A549 (cell line): ENCODE data around the gene HINT1. TPM values are rescaled to one million over a fixed set of nuclear protein-coding genes. Genes with fewer than 3 reads are reported as not detected.
A peak's percentile ranks its signal among the peaks of the same experiment; 100 is the strongest.

Experiments
- ATAC-seq, 2 experiments: fragments of 200-7000 bp in 1 of 2; fragments of >200 bp in 1 of 2; cut with Nextera tagmentation in 1 of 2; cut with Tn5 transposase in 1 of 2; 3 replicates each; pipeline versions ENCODE4 v1.8.0 to v1.9.1; 2018 to 2020; ENCODE audit warnings: mild to moderate bottlenecking in 1 of 2, moderate library complexity in 1 of 2
- CTCF ChIA-PET: fragments of 300-600 bp; sonication (Branson Sonifier 250); formaldehyde crosslinking; extraction: SDS; loops from one replicate; lab custom pipeline; 2021; ENCODE audit warnings: antibody characterized with exemption, inconsistent platforms; lab: Yijun Ruan, JAX
- POLR2A ChIA-PET: fragments of 350-600 bp; formaldehyde crosslinking; extraction: SDS; loops from one replicate; lab custom pipeline; 2021; ENCODE audit warnings: antibody characterized with exemption, inconsistent platforms; lab: Yijun Ruan, JAX
- DNase-seq, 2 experiments: peaks; one replicate each; pipeline versions ENCODE4 v3.0.0 to v3.0.0-alpha.2; 2011 to 2016; ENCODE audit warnings: low read depth in 1 of 2, low spot score in 1 of 2
- FAIRE-seq: peaks from 2 replicates; lab custom pipeline; 2011; peaks lifted over from hg19 to GRCh38; lab: Jason Lieb, UNC
- H3K27ac ChIP-seq, 2 experiments: fragments of >200 bp; sonication (Bioruptor Twin); formaldehyde crosslinking; 3 replicates each; pipeline ENCODE4 v1.5.1; 2016 to 2017
- H3K4me1 ChIP-seq: fragments of >200 bp; sonication (Bioruptor Twin); formaldehyde crosslinking; 3 replicates; pipeline ENCODE4 v1.6.1; 2016
- H3K4me2 ChIP-seq: fragments of >200 bp; sonication (Bioruptor Twin); formaldehyde crosslinking; 3 replicates; pipeline ENCODE4 v1.6.1; 2016
- H3K4me3 ChIP-seq: fragments of >200 bp; sonication (Bioruptor Twin); formaldehyde crosslinking; 3 replicates; pipeline ENCODE4 v1.5.1; 2016
- H3K9me3 ChIP-seq: fragments of >200 bp; sonication (Bioruptor Twin); formaldehyde crosslinking; 3 replicates; pipeline ENCODE4 v1.6.1; 2016
- BHLHE40 ChIP-seq: IDR thresholded peaks from 2 replicates; pipeline ENCODE4 v1.6.1; 2012; ENCODE audit warnings: low read depth, low read length, inconsistent platforms
- CEBPB ChIP-seq, 2 experiments: fragments of >200 bp in 1 of 2; sonication (Bioruptor Twin) in 1 of 2; formaldehyde crosslinking in 1 of 2; IDR thresholded peaks; 2 replicates each; pipeline ENCODE4 v1.6.1; 2012 to 2016
- CHD4 ChIP-seq: fragments of 200-600 bp; sonication (generic); IDR thresholded peaks from 2 replicates; pipeline ENCODE4 v1.6.1; 2016; ENCODE audit warnings: antibody characterized with exemption, mild to moderate bottlenecking, borderline replicate concordance
- EHF ChIP-seq: fragments of 250-450 bp; sonication (Bioruptor Pico); IDR thresholded peaks from 2 replicates; pipeline ENCODE4 v1.5.0; 2020; ENCODE audit warnings: mild to moderate bottlenecking
- ESRRA ChIP-seq: fragments of 150-350 bp; IDR thresholded peaks from 2 replicates; pipeline ENCODE4 v1.6.1; 2014; ENCODE audit warnings: mild to moderate bottlenecking, low read length, borderline replicate concordance
- HOXB13 ChIP-seq: fragments of 250-450 bp; sonication (Bioruptor Pico); IDR thresholded peaks from 2 replicates; pipeline ENCODE4 v1.5.0; 2020; ENCODE audit warnings: low read depth, mild to moderate bottlenecking, moderate library complexity
- HOXB5 ChIP-seq: fragments of 250-450 bp; sonication (Bioruptor Pico); IDR thresholded peaks from 2 replicates; pipeline ENCODE4 v1.5.0; 2020; ENCODE audit warnings: mild to moderate bottlenecking, moderate library complexity
- JUNB ChIP-seq: fragments of >200 bp; sonication (Bioruptor Twin); formaldehyde crosslinking; IDR thresholded peaks from 2 replicates; pipeline ENCODE4 v1.6.1; 2016
- KDM1A ChIP-seq: fragments of 200-600 bp; sonication (generic); IDR thresholded peaks from 2 replicates; pipeline ENCODE4 v1.6.1; 2016; ENCODE audit warnings: low read depth, mild to moderate bottlenecking
- KDM5A ChIP-seq: fragments of 200-600 bp; sonication (generic); IDR thresholded peaks from 2 replicates; pipeline ENCODE4 v1.6.1; 2016; ENCODE audit warnings: antibody characterized with exemption, mild to moderate bottlenecking
- MAFK ChIP-seq: fragments of 450-650 bp; IDR thresholded peaks from 2 replicates; pipeline ENCODE4 v1.6.1; 2014; ENCODE audit not compliant: partially characterized antibody
- MYC ChIP-seq: IDR thresholded peaks from 2 replicates; pipeline ENCODE4 v1.6.1; 2012; ENCODE audit warnings: mild to moderate bottlenecking, inconsistent platforms, low read length, improper control_type of control experiment, borderline replicate concordance
- NR3C1 ChIP-seq: fragments of >200 bp; sonication (Bioruptor Twin); formaldehyde crosslinking; IDR thresholded peaks from 3 replicates; pipeline ENCODE4 v1.6.1; 2017
- PHF8 ChIP-seq: fragments of 200-600 bp; sonication (generic); IDR thresholded peaks from 2 replicates; pipeline ENCODE4 v1.6.1; 2016; ENCODE audit warnings: low read depth, mild to moderate bottlenecking, antibody characterized with exemption, moderate library complexity, borderline replicate concordance
- POLR2A ChIP-seq: IDR thresholded peaks from 2 replicates; pipeline ENCODE4 v1.6.1; 2012; ENCODE audit warnings: mild to moderate bottlenecking, low read length
- POLR2AphosphoS2 ChIP-seq: conservative IDR thresholded peaks from 2 replicates; pipeline ENCODE4 v1.6.1; 2012; ENCODE audit warnings: low read length, improper control_type of control experiment, inconsistent platforms
- RAD21 ChIP-seq, 2 experiments: fragments of >200 bp in 1 of 2; sonication (Bioruptor Twin) in 1 of 2; formaldehyde crosslinking in 1 of 2; IDR thresholded peaks in 1 of 2; conservative IDR thresholded peaks in 1 of 2; 2 replicates in 1 of 2; 3 replicates in 1 of 2; pipeline ENCODE4 v1.6.1; 2012 to 2018; ENCODE audit warnings: inconsistent platforms in 1 of 2
- RARB ChIP-seq: fragments of 250-450 bp; sonication (Bioruptor Pico); IDR thresholded peaks from 2 replicates; pipeline ENCODE4 v1.8.0; 2021; ENCODE audit warnings: mild to moderate bottlenecking, moderate library complexity
- RCOR1 ChIP-seq: fragments of 150-350 bp; IDR thresholded peaks from 2 replicates; pipeline ENCODE4 v1.6.1; 2014; ENCODE audit warnings: antibody characterized with exemption, low read length, low read depth
- RFX5 ChIP-seq: fragments of 450-650 bp; IDR thresholded peaks from 2 replicates; pipeline ENCODE4 v1.7.1; 2014; ENCODE audit warnings: antibody characterized with exemption, mild to moderate bottlenecking, moderate library complexity
- SMC3 ChIP-seq: fragments of >200 bp; sonication (Bioruptor Twin); formaldehyde crosslinking; IDR thresholded peaks from 3 replicates; pipeline ENCODE4 v1.6.1; 2018; ENCODE audit warnings: inconsistent platforms
- ZC3H11A ChIP-seq: fragments of 450-650 bp; IDR thresholded peaks from 2 replicates; pipeline ENCODE4 v1.6.1; 2014; ENCODE audit warnings: antibody characterized with exemption, mild to moderate bottlenecking
- ZFP36 ChIP-seq: fragments of 450-650 bp; IDR thresholded peaks from 2 replicates; pipeline ENCODE4 v1.6.1; 2014; ENCODE audit warnings: borderline replicate concordance; ENCODE audit not compliant: partially characterized antibody
- ZNF302 ChIP-seq: fragments of 250-450 bp; sonication (Bioruptor Pico); IDR thresholded peaks from 2 replicates; pipeline ENCODE4 v1.9.0; 2021; ENCODE audit warnings: inconsistent platforms, mild to moderate bottlenecking, moderate library complexity
- WGBS: methylation state at CpG from one replicate; pipeline ENCODE4 v1.1.6; 2017; ENCODE audit errors: missing lambda C conversion rate; 5-methylcytosine and 5-hydroxymethylcytosine counted together
- polyA plus RNA-seq, 4 experiments: library from polyadenylated mRNA; depleted of rRNA in 3 of 4; stranded (reverse); fragments of >200 nt; fragmentation: RNase III in 1 of 4; extraction: RNeasy Plus Mini Kit Qiagen cat#74134 plus additional on column Dnase treatment in 1 of 4; gene quantifications; 2 replicates in 3 of 4; 3 replicates in 1 of 4; pipeline ENCODE4 v1.2.3, GENCODE V29; 2011 to 2017
- TF ChIP-seq, protein P1 (sequence below): fragments of >200 bp; sonication (Bioruptor Twin); formaldehyde crosslinking; IDR thresholded peaks from 3 replicates; pipeline ENCODE4 v1.5.1; 2016
- TF ChIP-seq, protein P2 (sequence below): IDR thresholded peaks from 2 replicates; pipeline ENCODE4 v1.6.1; 2012; ENCODE audit warnings: low read depth, borderline replicate concordance

Gene HINT1
- polyA plus RNA-seq, 2 of the 4 experiments (the other 2 are of a cell fraction), result 806 to 1,252 TPM

DNA sequence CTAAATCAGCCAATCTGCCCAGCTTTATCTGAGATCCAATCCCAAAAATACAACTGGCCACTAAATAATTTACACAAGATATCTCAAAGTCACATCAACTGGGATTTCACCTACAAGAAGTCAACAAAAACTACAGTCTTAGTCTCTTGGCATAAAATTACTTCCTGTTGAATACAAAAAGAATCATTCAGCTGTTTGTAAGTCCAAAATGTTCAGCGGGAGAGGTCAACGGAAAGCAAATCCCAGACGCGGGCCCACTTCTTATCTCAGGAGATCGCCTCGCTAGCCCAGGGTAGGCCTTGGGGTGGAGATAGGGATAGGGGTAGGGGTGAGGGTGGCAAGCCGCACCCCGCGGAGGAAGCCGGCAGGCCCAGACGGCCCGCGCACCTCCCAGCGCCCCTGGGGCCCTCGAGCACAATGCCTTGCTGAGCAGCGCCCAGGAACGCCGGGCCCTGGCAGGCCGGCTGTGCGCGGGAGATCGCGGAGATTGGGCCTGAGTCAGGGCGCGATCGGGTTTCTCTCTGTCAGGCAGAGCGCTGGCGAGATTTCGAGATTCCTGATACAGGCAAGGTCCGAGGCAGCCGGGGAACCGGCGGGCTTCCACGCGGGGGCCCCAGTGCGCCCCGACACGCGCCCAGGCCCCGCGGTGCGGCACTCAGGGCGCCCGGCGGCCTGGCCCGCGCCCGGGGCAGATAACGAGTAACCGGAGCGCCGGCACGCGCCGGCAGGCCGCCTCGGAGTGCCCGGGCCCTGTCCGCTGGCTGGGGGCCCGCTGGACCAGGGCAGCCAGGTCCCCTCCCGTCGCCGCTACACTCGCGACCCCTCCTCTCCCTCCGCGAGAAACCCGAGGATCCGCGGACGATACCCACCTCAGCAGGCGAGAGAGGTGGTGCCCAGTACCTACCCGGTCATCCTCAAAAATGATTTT, 601 bp downstream of the HINT1 start:
- H3K4me1 ChIP-seq, result peaks cover 14% of the 10 kb centered on the region; the same call in 2 of the 3 replicates
- peak overlapping the region; percentile 93 to 99 for H3K27ac ChIP-seq
- ATAC-seq, result peak; percentile 79 to 85
- WGBS, result under 1% methylated on average over 16 of the region's 73 CpGs
- TF ChIP-seq MYC, result 0 out of 2 replicates have a peak, but pooled peaks have one; percentile 13
- TF ChIP-seq SMC3, result peak; percentile 39; the same call in 2 of the 3 replicates
- TF ChIP-seq MAFK, result no peak
- TF ChIP-seq CHD4, result no peak
- TF ChIP-seq HOXB13, result no peak
- TF ChIP-seq CEBPB (IDR thresholded peaks at IDR 0.05), result no peak
- no peak for TF ChIP-seq EHF (CRISPR knock-in tag)
- no peak for TF ChIP-seq RFX5
- no peak for TF ChIP-seq KDM5A
- TF ChIP-seq BHLHE40, result no peak
- no peak for TF ChIP-seq POLR2AphosphoS2
- TF ChIP-seq KDM1A, result no peak
- TF ChIP-seq, protein P1, sequence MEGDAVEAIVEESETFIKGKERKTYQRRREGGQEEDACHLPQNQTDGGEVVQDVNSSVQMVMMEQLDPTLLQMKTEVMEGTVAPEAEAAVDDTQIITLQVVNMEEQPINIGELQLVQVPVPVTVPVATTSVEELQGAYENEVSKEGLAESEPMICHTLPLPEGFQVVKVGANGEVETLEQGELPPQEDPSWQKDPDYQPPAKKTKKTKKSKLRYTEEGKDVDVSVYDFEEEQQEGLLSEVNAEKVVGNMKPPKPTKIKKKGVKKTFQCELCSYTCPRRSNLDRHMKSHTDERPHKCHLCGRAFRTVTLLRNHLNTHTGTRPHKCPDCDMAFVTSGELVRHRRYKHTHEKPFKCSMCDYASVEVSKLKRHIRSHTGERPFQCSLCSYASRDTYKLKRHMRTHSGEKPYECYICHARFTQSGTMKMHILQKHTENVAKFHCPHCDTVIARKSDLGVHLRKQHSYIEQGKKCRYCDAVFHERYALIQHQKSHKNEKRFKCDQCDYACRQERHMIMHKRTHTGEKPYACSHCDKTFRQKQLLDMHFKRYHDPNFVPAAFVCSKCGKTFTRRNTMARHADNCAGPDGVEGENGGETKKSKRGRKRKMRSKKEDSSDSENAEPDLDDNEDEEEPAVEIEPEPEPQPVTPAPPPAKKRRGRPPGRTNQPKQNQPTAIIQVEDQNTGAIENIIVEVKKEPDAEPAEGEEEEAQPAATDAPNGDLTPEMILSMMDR, result peak; percentile 28; the same call in 2 of the 3 replicates
- no peak for TF ChIP-seq ZC3H11A
- TF ChIP-seq, protein P2, sequence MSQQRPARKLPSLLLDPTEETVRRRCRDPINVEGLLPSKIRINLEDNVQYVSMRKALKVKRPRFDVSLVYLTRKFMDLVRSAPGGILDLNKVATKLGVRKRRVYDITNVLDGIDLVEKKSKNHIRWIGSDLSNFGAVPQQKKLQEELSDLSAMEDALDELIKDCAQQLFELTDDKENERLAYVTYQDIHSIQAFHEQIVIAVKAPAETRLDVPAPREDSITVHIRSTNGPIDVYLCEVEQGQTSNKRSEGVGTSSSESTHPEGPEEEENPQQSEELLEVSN, result 0 out of 2 replicates have a peak, but pooled peaks have one; percentile 55
- no peak for TF ChIP-seq NR3C1
- 0 out of 2 replicates have a peak, but pooled peaks have one; percentile 24 for TF ChIP-seq POLR2A
- no peak for TF ChIP-seq ESRRA
- peak; percentile 87 for TF ChIP-seq PHF8
- TF ChIP-seq RAD21 (conservative IDR thresholded peaks at IDR 0.05 in 1 of 2, IDR thresholded peaks at IDR 0.05 in 1 of 2), result peak in 1 of 2 experiments; percentile 37; a peak in 3 of 5 replicates
- TF ChIP-seq RCOR1, result no peak
- no peak for TF ChIP-seq JUNB
- no peak for TF ChIP-seq RARB
- DNase-seq, result peak; percentile 71 to 72
- ChIA-PET CTCF (interaction anchor here (0.8 to 1.8 kb wide), 8 partner anchors 9 to 254 kb away, joined by 3 to 9 read pairs (median 4); no protein-coding TSS in a partner anchor), POLR2A (interaction anchor here (0.9 to 1.8 kb wide), 4 partner anchors 11 to 148 kb away, joined by 3 to 20 read pairs (median 5); partner anchors contain the start of gene CDC42SE2)
- FAIRE-seq, result no peak
- H3K4me3 ChIP-seq, result peak overlapping the region; percentile 79
- no peaks in the 10 kb centered on the region for H3K9me3 ChIP-seq
- peak overlapping the region; percentile 82 for H3K4me2 ChIP-seq

DNA sequence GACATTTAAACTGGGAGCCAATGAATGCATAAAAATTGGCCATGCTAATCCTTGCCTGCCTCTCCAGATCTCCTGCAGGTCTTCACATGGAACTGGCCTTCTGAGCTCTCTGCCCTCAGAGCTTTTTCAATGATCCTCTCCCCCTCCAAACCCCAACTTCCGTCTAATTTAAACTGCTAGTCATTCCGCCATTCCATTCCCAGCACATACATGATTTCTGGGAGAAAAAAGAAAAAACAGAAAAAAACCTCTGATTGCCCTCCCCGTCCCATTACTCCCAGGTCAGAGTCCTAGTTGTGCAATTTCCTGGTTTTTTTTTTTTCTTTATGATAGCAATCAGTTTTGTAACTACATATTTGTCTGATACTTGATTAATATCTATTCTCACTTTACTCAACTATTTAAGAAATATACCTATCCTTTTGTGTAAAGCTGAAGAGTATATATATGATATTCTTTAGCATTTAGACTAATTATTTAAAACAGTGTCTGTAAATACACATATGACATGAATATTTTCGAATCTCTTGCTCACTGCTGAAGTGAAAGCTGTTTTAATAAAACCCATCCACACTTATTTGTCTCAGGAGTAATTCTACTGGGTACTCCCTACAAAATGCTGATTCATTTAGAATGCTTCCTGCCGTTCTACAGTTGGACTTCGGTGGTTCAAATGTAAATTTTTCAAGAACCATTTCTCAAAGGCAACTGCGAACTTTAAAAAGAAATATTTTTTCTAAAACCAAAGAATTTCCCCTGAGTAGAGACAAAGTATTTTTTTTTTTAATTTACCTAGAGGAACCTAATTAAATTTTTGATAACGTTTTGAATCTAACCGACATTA, 1.6 kb downstream of the HINT1 start:
- ChIA-PET CTCF (interaction anchor here (0.8 to 1.8 kb wide), 5 partner anchors 10 to 255 kb away, joined by 3 to 7 read pairs (median 5); no protein-coding TSS in a partner anchor), POLR2A (interaction anchor here (1.8 kb wide), 1 partner anchor 100 kb away, joined by 6 read pairs; the partner anchor contains the start of gene CDC42SE2)
- no peak for ATAC-seq
- peak in 1 of 2 experiments; percentile 16 for DNase-seq
- H3K9me3 ChIP-seq, result no peaks in the 10 kb centered on the region
- peak overlapping the region; percentile 93 to 99 for H3K27ac ChIP-seq
- peak overlapping the region; percentile 82 for H3K4me2 ChIP-seq
- H3K4me1 ChIP-seq, result peaks cover 14% of the 10 kb centered on the region; the same call in 2 of the 3 replicates
- peak overlapping the region; percentile 79 for H3K4me3 ChIP-seq
- WGBS, result 7% methylated on average over 9 of the region's 9 CpGs
- TF ChIP-seq ZNF302 (CRISPR knock-in tag) (no peak), ZFP36 (no peak), HOXB5 (CRISPR knock-in tag) (no peak), MAFK (peak; percentile 70), CEBPB (IDR thresholded peaks at IDR 0.05) (peak; percentile 59 to 87; a peak in 3 of 4 replicates)
- no peak for FAIRE-seq
